Tibial artery (tissue), 4 donors: ENCODE measurements around the gene CD3D.
A peak's percentile ranks its signal among the peaks of the same experiment; 100 is the strongest.

Experiments used
- DNase-seq, 2 donors: peaks; one replicate each; pipeline ENCODE4 v3.0.0-alpha.2; 2019
- H3K27ac ChIP-seq, 2 donors: fragments of 200-600 bp; sonication (generic) in 1 of 2; 1 replicate in 1 of 2; 2 replicates in 1 of 2; pipeline ENCODE4 v1.5.1; 2018 to 2019; ENCODE audit warnings: mild to moderate bottlenecking in 1 of 2
- H3K27me3 ChIP-seq, 2 donors: fragments of 200-600 bp; sonication (generic) in 1 of 2; one replicate each; pipeline versions ENCODE4 v1.5.1 to v1.6.0; 2016 to 2019
- H3K36me3 ChIP-seq, 3 donors: fragments of 200-600 bp; sonication (generic) in 2 of 3; one replicate each; pipeline ENCODE4 v1.5.1; 2016 to 2019; ENCODE audit warnings: mild to moderate bottlenecking in 2 of 3
- H3K4me1 ChIP-seq, 4 donors: fragments of 200-600 bp; sonication (generic) in 2 of 4; 1 replicate in 3 of 4; 2 replicates in 1 of 4; pipeline ENCODE4 v1.5.1; 2016 to 2019
- H3K4me3 ChIP-seq, 2 donors: fragments of 200-600 bp; sonication (generic) in 1 of 2; 1 replicate in 1 of 2; 2 replicates in 1 of 2; pipeline ENCODE4 v1.5.1; 2018 to 2019; ENCODE audit warnings: mild to moderate bottlenecking in 2 of 2
- H3K9me3 ChIP-seq, 3 donors: fragments of 200-600 bp; sonication (generic) in 1 of 3; one replicate each; pipeline ENCODE4 v1.5.1; 2016 to 2019
- intact Hi-C: fragments of 100-400 bp; cut with DNase I; formaldehyde crosslinking; loops from one replicate; pipeline ENCODE4 v1.15.0; 2023; ENCODE audit warnings: low total_unique reads
- TF ChIP-seq, protein P1 (sequence below), 2 experiments: fragments of 200-600 bp in 1 of 2; fragments of 450-650 bp in 1 of 2; IDR thresholded peaks; one replicate each; pipeline ENCODE4 v1.5.1; 2017 to 2019; ENCODE audit warnings: antibody characterized with exemption in 2 of 2, mild to moderate bottlenecking in 1 of 2, moderate library complexity in 1 of 2

CD3D gene

GRCh38 chr11:118291477-118292135, 50.9 kb downstream of the CD3D start:
- Histone ChIP-seq H3K36me3 (no peaks in the 10 kb centered on the region), H3K27me3 (peaks cover 0 to 5% of the 10 kb centered on the region in 2 donors), H3K4me1 (no peaks in the 10 kb centered on the region), H3K9me3 (no peaks in the 10 kb centered on the region), H3K4me3 (no peak overlapping the region), H3K27ac (no peak overlapping the region)
- DNase-seq = no peak
- TF ChIP-seq, protein P1, sequence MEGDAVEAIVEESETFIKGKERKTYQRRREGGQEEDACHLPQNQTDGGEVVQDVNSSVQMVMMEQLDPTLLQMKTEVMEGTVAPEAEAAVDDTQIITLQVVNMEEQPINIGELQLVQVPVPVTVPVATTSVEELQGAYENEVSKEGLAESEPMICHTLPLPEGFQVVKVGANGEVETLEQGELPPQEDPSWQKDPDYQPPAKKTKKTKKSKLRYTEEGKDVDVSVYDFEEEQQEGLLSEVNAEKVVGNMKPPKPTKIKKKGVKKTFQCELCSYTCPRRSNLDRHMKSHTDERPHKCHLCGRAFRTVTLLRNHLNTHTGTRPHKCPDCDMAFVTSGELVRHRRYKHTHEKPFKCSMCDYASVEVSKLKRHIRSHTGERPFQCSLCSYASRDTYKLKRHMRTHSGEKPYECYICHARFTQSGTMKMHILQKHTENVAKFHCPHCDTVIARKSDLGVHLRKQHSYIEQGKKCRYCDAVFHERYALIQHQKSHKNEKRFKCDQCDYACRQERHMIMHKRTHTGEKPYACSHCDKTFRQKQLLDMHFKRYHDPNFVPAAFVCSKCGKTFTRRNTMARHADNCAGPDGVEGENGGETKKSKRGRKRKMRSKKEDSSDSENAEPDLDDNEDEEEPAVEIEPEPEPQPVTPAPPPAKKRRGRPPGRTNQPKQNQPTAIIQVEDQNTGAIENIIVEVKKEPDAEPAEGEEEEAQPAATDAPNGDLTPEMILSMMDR (IDR thresholded peaks at IDR 0.05) = no peak
- intact Hi-C loops = no loop called here

DNA sequence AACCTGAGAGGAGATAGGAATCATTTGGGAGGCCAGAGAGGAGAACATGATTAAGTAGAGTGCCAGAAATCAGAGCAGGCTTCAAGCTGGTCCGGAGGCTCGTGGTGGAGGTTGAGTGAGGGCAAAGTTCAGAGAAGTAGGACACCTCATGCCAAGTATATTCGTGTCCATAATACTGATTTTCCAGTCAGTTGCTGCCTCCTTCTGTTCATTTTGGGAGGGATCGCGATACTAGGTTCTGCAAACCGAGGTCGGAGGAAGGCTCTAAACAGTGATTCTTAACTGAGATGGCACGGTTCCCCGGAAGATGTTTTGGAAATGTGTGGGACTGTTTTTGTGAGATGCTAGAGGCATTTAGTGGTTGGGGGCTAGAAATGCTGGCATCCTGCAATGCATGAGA, 51.6 kb downstream of the CD3D start:
- Histone ChIP-seq H3K27ac (no peak overlapping the region), H3K9me3 (no peaks in the 10 kb centered on the region), H3K4me3 (no peak overlapping the region), H3K27me3 (peaks cover 0 to 5% of the 10 kb centered on the region in 2 donors), H3K4me1 (no peaks in the 10 kb centered on the region), H3K36me3 (no peaks in the 10 kb centered on the region)
- TF ChIP-seq, protein P1 (IDR thresholded peaks at IDR 0.05) = no peak
- intact Hi-C loops = no loop called here
- peak in 1 of 2 donors; percentile 20 for DNase-seq

DNA sequence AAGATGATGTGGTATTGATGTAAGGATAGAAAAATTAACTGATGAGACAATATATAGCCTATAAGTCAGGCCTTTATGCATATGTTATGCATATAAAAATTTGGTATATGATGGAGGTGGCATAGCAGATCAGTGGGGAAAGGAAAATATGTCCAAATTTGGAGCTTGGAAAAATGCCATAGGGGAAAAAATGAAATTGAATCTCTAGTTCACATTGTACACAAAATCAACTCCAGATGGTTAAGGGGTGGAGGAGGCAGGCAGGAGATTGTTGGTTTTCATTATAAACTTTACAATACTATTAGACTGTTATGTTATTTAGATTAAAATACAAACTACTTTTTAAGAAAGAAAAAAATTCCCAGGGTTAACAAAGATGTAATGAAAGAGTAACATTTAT, 53.1 kb downstream of the CD3D start:
- intact Hi-C loops = no loop called here
- DNase-seq = no peak
- no peaks in the 10 kb centered on the region for H3K9me3 ChIP-seq

More for the DNA sequence above, 53.1 kb downstream of the CD3D start:
- peaks cover 0 to 5% of the 10 kb centered on the region in 2 donors for H3K27me3 ChIP-seq
- H3K4me1 ChIP-seq = no peaks in the 10 kb centered on the region
- TF ChIP-seq, protein P1 (IDR thresholded peaks at IDR 0.05) = no peak
- H3K27ac ChIP-seq = no peak overlapping the region
- H3K36me3 ChIP-seq = no peaks in the 10 kb centered on the region
- H3K4me3 ChIP-seq = no peak overlapping the region
